GM18909 (cell line): ENCODE results near the gene TNFRSF1B.

Experiments
- ATAC-seq: cut with Tn5 transposase; IDR thresholded peaks from one replicate; pipeline ENCODE4 v1.9.1; 2021; ENCODE audit warnings: mild to moderate bottlenecking; ENCODE audit not compliant: unreplicated experiment, poor library complexity

Gene TNFRSF1B

DNA sequence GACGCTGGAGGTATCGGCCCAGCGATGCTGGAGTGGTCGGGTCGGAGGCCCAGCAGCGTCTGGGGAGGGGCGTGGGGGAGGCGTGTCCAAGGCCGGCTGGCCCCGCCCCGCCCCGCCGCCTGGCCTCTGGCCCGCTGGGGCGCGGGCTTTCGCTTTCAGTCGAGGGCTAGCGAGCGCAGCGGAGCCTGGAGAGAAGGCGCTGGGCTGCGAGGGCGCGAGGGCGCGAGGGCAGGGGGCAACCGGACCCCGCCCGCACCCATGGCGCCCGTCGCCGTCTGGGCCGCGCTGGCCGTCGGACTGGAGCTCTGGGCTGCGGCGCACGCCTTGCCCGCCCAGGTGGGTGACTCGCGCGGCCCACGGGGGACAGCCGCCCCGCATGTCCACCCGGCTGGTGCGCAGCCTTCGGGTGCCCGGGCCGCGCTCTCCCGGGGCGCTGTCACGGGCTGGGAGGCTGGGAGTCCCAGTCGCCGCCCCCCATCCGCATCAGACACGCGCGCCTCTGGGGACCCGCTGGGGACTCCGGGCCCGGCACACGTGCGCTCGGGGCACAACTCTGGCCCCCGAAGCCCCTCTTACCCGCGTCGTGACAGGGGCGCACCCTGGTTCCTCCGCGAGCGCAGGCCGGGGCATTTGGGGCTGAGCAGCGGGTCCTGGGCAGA, at the start of gene TNFRSF1B:
TSS of gene TNFRSF1B (plus strand) at position 158 of the 659 bp plus-strand sequence. CDS start at position 259, 101 bp downstream.
- peak; percentile 46 for ATAC-seq

GRCh38 chr1:12121212-12122003, 45.4 kb upstream of the TNFRSF1B start:
- no peak for ATAC-seq

GRCh38 chr1:12123172-12123571, 43.6 kb upstream of the TNFRSF1B start:
- ATAC-seq: no peak

DNA sequence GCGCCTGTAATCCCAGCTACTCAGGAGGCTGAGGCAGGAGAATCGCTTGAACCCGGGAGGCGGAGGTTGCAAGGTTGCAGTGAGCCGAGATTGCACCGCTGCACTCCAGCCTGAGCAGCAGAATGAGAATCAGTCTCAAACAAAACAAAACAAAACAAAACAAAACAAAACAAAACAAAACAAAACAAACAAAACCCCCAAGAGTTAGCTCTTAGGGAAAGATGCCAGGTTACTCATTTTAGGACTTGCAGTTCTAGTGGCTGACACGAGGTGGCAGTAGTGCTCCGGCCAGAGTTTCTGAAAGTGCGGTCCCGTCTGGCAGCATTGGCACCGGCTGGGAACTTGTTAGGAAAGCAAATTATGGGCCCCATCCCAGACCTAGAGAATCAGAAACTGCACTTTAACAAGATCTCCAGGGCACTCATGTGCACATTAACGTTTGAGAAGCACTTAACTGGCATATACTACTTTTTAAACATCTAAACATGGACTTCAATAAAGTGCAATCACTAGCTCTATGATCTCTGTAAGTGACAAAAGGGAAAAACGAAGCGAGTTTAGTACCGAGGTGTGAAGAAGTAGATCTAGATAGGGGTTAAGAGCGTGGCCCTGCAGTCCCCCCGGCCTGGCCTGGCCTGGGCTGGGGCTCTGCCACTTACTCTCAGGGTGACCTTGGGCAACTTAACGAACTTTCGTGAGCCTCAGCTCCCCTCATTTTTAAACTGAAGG, 41.9 kb upstream of the TNFRSF1B start:
- ATAC-seq: peak; percentile 45

- no peak for ATAC-seq
These were observed 41.1 kb upstream of the TNFRSF1B start for GRCh38 chr1:12125422-12126355.

DNA sequence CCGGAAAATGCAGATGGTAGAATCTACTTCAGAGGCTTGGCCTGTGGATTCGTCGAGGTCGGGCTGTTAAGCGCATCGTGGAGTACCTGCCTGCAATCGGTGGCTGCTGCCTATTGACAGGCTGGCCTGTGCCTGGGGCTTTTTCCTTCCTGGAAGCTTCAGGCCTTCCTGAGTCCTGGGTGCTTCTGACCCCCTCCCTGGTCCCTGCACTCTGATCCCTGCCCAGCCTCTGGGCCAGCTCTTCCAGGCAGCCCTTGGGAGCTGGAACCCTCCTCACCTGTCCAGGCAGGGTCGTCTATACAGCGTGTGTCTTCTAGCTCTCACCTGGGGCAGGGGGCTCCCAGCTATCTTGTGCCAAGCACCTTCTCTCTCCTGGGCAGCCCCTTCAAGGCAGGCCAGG, 40.0 kb upstream of the TNFRSF1B start:
- ATAC-seq: no peak

- ATAC-seq: no peak
These were observed 39.5 kb upstream of the TNFRSF1B start for GRCh38 chr1:12127206-12127810.

- no peak for ATAC-seq
These were observed 38.7 kb upstream of the TNFRSF1B start for GRCh38 chr1:12128120-12128519.

- ATAC-seq: no peak
These were observed 37.2 kb upstream of the TNFRSF1B start for GRCh38 chr1:12129624-12130023.

- no peak for ATAC-seq
These were observed 36.2 kb upstream of the TNFRSF1B start for GRCh38 chr1:12130466-12131130.

GRCh38 chr1:12132078-12132477, 34.7 kb upstream of the TNFRSF1B start:
- ATAC-seq: no peak

- no peak for ATAC-seq
These were observed 32.1 kb upstream of the TNFRSF1B start for GRCh38 chr1:12134716-12135115.

DNA sequence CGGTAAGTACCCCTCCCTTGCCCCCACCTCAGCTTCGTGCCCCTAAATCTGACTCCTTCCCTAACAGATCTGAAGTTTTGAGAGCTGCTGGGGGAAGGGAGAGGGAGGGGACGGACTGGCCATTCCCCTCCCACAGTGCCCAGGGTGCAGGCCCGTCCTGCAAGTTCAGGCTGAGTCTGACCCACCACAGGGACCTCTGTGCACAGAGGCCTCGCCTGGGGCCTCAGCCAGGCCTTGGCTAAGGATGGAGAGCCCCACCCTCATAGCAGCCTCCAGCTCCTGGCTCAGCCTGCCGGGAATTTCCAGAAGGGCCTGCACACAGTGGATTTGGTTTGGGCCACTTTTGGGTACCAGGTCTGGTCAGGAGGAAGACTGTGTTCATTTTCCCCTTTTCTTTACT, 31.2 kb upstream of the TNFRSF1B start:
- no peak for ATAC-seq

GRCh38 chr1:12136916-12137610, 29.7 kb upstream of the TNFRSF1B start:
- no peak for ATAC-seq

- ATAC-seq: no peak
These were observed 28.3 kb upstream of the TNFRSF1B start for GRCh38 chr1:12138196-12139168.

GRCh38 chr1:12140016-12140415, 26.8 kb upstream of the TNFRSF1B start:
- ATAC-seq: no peak

GRCh38 chr1:12140515-12141162, 26.2 kb upstream of the TNFRSF1B start:
- ATAC-seq: no peak
